ENCODE results near the gene NDUFAB1.

DNA sequence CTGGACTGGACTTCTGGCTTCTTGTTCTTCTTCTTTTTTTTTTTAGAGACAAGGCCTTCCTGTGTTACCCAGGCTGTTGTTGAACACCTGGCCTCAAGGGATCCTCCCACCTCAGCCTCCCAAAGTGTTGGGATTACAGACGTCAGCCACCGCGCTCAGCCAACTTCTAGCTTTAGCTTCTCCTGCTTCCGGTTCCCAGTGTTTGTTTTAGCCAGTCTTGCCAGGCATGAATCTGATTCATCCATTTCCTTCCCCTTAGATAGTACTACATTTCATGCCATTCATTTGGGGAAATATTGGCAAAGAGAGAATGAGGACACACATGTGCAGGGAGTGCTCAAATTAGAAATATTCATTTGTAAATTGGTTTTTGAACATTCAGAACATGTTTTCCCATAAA is 12.1 kb upstream of the NDUFAB1 start:
- TF ChIP-seq CTCF (IDR thresholded peaks at IDR 0.05) (no peak), POLR2A (IDR thresholded peaks at IDR 0.05) (no peak)
